NCI-H460 (cell line): ENCODE results near the gene CLIC4. TPM values are rescaled to one million over a fixed set of nuclear protein-coding genes. Genes with fewer than 3 reads are reported as not detected.
"Not testable (repeated sequence)": the region's sequence is repeated elsewhere in the genome, so short reads cannot be mapped to it uniquely, and the experiment has no call there.

Experiments used
- DNase-seq: peaks from one replicate; pipeline ENCODE4 v3.0.0-alpha.2; 2016; ENCODE audit warnings: low read depth; ENCODE audit errors: extremely low read depth
- total RNA-seq: library from RNA; depleted of rRNA; stranded (reverse); fragments of >200 nt; shearing (Covaris generic); gene quantifications from 2 replicates; pipeline ENCODE4 v1.2.3, GENCODE V29; 2014

Gene CLIC4
- total RNA-seq, 1 experiment from 2014 or later: 170 TPM

- no peak for DNase-seq
Observed at GRCh38 chr1:24871306-24871901, 126.2 kb downstream of the CLIC4 start.

- no peak for DNase-seq
Observed at GRCh38 chr1:24872061-24872850, 127.0 kb downstream of the CLIC4 start.

GRCh38 chr1:24873148-24873547 is 127.9 kb downstream of the CLIC4 start:
- DNase-seq: no peak

DNA sequence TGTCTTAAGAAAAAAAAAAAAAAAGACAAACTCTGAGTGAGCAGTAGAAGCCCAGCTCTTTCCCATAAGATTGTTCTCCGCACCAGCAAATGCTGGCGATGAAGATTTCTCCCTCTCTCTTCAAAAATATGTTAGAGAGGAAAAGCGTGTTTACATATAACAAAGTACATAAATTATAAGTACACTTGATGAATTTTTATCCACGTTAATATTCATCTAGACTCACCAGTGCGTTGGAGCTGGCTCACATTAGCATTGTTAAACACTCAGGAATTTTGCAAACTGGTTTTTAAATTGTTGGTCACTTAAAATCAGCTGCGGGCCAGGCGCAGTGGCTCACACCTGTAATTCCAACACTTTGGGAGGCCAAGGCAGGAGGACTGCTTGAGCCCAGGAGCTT is 128.8 kb downstream of the CLIC4 start:
- DNase-seq: no peak

GRCh38 chr1:24874611-24875234 is 129.5 kb downstream of the CLIC4 start:
- DNase-seq: no peak

GRCh38 chr1:24875257-24875656 is 130.0 kb downstream of the CLIC4 start:
- DNase-seq: no peak

DNA sequence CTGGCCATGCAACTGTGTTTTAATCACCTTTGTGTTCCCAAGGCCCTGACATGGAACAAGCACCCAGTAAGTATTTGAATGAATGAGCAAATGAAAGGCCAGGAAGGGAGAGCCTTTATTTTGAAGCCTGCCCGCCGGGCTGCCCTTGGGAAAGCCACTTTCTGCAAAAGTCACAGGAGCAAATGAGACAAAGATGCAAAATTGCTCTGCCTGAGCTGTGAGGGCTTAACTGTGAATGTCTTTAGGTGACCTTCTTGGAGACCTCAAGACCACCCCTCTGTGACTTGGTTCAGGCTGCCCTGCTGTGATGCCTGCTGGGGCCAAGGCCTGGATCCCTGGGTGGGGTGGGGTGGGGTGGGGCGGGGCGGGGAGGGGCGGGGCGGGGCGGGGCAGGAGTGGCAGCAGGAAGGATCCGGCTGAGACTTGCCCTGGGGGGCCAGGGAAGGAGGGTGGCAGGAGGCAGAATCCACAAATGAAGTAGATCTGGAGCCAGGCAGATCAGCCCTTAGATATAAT is 130.8 kb downstream of the CLIC4 start:
- no peak for DNase-seq

- DNase-seq: no peak
Observed at GRCh38 chr1:24878045-24878444, 132.8 kb downstream of the CLIC4 start.

DNA sequence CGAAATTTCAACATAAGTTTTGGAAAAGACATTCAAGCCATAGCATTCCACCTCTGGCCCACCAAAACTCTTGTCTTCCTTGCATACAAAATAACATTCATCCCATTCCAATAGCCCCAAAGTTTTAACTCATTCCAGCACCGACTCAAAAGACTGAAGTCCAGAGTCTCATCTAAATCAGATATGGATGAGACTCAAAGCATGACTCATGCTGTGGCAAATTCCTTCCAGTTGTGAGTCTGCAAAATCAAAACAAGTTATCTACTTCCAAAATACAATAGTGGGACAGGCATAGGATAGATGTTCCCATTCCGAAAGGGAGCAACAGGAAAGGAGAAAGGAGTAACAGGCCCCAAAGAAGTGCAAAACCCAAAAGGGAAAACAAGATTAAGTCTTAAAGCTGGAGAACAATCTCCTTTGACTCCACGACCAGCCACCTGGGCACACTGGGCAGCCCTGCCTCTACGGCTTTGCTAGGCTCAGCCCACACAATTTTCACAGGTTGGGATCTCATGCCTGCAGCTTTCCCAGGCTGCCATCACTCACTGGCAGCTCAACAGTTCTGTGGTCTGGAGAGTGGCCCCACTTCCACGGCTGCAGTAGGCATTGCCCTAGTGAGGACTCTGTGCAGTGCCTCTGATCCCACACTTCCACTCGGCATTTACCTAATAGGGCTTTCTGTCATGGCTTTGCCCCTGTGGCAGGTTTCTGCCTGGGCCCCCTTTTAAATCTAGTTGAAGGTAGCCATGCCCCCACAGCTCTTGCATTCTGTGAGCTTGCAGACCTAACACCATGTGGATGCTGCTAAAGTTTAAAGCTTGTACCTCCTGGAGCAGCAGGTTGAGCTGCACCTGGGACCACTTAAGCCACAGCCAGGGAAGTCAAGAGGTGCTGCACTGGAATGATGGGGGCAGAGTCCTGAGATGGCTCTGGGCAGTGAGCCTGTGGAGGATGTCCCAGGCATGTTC is 133.8 kb downstream of the CLIC4 start:
- no peak for DNase-seq

- DNase-seq: no peak
Observed at GRCh38 chr1:24881034-24881433, 135.8 kb downstream of the CLIC4 start.

DNA sequence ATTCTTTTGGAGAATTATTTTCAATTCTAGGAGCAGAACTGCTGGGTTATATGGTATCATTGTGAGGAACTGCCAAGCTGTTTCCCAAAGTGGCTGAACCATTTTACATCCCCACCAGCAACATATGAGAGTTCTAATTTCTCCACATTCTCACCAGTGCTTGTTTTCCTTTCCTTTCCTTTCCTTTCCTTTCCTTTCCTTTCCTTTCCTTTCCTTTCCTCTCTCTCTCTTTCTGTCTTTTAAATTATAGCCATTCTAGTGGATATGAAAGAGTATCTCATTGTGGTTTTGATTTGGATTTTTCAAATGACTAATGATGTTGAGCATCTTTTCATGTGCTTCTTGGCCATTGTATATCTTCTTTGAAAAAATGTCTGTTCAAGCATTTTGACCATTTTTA is 139.5 kb downstream of the CLIC4 start:
- no peak for DNase-seq

DNA sequence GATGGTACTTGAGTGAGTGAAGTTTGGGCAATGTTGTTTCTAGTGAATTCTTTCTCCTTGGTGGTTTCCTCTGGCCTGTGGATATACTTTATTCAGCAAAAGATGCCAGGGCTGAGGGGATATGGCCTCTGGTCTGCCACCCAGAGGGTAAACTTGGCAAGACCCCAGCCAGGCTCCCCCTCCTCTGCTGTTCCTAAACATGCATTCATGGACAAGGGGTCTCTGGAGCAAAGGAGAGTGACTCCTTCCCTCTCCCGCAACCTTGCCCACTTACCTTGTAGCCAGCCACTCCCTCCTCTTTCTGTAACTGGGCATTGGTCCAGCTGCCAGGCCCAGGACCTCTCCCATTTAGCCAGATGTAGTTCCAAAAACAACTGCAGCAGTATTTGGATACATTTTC is 141.0 kb downstream of the CLIC4 start:
- no peak for DNase-seq

DNA sequence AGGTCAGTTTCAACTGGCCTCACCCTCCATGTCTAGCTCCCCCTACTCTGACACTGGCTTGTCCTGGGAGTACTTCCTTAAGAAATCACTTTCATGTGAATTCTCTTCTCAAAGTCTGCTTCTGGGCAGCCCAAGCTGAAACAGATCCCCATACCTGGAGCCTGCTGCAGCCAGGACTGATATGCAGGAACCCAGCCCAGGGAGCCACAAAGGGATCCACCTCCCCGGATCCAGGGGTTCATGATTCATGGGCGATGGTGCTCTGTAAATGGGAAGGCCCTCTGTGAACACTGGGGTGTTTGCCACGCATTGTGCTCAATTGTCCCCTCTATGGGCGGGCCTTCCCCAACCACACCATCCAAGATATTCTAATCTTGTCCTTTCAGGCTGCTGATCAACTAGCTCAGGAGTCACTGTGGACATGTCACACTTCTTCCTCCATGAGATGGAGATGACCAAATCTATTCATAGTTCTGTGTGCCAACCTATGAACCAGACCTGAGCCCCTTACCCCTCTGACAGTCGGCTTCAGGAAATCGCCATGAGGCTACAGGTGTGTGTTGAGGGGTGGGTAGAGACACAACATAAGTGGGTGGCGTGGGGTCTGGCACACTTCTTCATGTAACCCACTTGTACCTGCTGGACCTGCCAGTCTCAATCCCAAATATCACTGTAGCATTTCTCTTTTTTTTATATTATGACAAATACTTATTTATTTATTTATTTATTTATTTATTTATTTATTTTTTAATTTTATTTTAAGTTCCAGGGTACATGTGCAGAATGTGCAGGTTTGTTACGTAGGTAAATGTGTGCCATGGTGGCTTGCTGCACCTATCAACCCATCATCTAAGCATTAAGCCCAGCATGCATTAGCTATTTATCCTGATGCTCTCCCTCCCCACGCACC is 143.1 kb downstream of the CLIC4 start:
- no peak for DNase-seq

DNA sequence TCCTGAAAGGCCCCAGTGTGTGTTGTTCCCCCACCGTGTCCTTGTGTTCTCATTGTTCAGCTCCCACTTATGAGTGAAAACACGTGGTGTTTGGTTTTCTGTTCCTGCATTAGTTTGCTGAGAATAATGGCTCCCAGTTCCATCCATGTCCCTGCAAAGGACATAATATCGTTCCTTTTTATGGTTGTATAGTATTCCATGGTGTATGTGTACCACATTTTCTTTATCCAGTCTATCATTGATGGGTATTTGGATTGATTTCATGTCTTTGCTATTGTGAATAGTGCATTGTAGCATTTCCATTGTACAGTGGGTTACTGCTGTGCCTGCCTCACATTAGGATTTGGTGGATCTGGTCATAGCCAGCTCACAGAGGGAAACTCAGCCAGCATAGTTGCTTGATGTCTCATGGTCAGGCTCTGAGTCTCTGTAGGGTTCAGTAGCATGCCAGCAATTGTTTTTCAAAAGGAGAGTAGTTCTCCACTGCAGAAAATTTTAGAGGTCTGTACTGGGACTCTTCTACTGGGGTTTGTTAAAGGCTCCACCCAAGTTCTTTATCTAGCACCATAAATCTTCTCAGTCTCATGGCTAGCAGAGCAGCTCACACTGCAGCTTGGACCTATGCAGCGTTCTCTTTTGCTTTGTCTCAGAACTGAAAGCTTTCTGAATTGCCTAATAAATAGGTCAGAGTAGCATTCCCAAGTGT is 143.9 kb downstream of the CLIC4 start:
- DNase-seq: no peak

DNA sequence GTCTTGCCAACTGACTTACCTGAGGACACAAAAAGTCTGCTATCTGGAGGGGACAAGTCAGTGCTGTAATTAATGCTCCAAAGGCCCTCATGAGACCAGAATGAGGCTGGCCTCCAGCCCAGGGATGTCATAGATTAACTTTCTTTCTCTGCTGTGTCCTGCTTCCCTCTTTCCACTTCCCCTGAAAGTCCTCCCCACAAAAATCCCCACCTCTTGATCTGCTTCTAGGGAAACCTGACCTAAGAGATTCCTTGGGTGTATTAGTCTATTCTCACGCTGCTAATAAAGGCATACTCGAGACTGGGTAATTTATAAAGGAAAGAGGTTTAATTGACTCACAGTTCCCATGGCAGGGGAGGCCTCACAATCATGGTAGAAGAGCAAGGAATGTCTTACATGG is 145.6 kb downstream of the CLIC4 start:
- DNase-seq: no peak

- not testable (repeated sequence) for DNase-seq
Observed at GRCh38 chr1:24891367-24891766, 146.1 kb downstream of the CLIC4 start.

- no peak for DNase-seq
Observed at GRCh38 chr1:24892188-24893153, 147.2 kb downstream of the CLIC4 start.

DNA sequence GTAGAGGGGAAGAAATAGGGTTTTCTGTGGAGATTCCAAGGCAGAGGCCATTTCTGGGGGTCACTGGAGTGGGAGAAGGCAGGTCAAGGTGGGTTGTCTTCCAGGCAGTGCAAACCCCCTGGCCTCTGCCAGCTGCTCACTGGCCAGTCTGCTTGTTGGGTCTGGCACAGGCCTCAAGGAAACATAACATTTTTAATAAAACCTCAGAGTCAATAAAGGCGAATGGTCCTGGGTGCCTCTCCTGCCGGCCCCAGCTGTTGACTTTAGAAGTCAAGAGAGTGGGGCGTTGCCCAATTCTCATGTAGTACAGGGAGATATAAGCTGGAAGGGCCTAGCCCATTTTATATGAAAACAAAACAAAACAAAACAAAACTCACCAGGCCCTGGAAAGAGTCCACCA is 148.2 kb downstream of the CLIC4 start:
- DNase-seq: no peak
